AG04449 (cell line): Measurements from ENCODE around the gene TTBK1.

Experiments
- CTCF ChIA-PET: fragments of 350-600 bp; formaldehyde crosslinking; extraction: SDS; loops from one replicate; lab custom pipeline; 2021; ENCODE audit warnings: antibody characterized with exemption; lab: Yijun Ruan, JAX
- POLR2A ChIA-PET: fragments of 400-600, 350-600 bp; formaldehyde crosslinking; extraction: SDS; loops from one replicate; lab custom pipeline; 2020; ENCODE audit warnings: antibody characterized with exemption, inconsistent platforms; lab: Yijun Ruan, JAX
- DNase-seq: peaks from one replicate; pipeline ENCODE4 v3.0.0-alpha.2; 2010; ENCODE audit warnings: low read depth, low spot score
- H3K4me3 ChIP-seq: 2 replicates; pipeline ENCODE4 v1.5.1; 2011; ENCODE audit warnings: low read depth, mild to moderate bottlenecking, control low read depth, low read length
- CTCF ChIP-seq: IDR thresholded peaks from one replicate; pipeline ENCODE4 v1.5.1; 2011; ENCODE audit warnings: mild to moderate bottlenecking, moderate library complexity, low read length, control low read depth, inconsistent platforms; ENCODE audit not compliant: insufficient read depth; ENCODE audit errors: missing control alignments

The TTBK1 gene

GRCh38 chr6:43336382-43336781 lies 93.1 kb downstream of the TTBK1 start:
- ChIA-PET CTCF (interaction anchor here (0.6 to 9.8 kb wide), 13 partner anchors 14 to 106 kb away, joined by 3 to 156 read pairs (median 5); partner anchors contain the start of genes DNPH1 and ZNF318), POLR2A (no interaction called here)
- no peak for TF ChIP-seq CTCF
- H3K4me3 ChIP-seq, result no peak overlapping the region
- DNase-seq, result no peak
